HepG2 (cell line): ENCODE data around the gene FOSL2. TPM values are rescaled to one million over a fixed set of nuclear protein-coding genes. Genes with fewer than 3 reads are reported as not detected.

ENCODE experiments used
- ETV5 ChIP-seq: IDR thresholded peaks from 2 replicates; pipeline ENCODE4 v1.6.1; 2018; ENCODE audit warnings: missing biosample characterization, missing genetic modification reagents, inconsistent platforms, borderline replicate concordance
- JDP2 ChIP-seq: sonication (generic); formaldehyde crosslinking; IDR thresholded peaks from 2 replicates; pipeline ENCODE4 v1.8.1; 2022; ENCODE audit warnings: missing genetic modification reagents, borderline replicate concordance
- KLF13 ChIP-seq: sonication (generic); formaldehyde crosslinking; IDR thresholded peaks from 2 replicates; pipeline ENCODE4 v1.4.0; 2020; ENCODE audit warnings: mild to moderate bottlenecking, missing genetic modification reagents
- KLF16 ChIP-seq, 2 experiments: sonication (generic) in 1 of 2; formaldehyde crosslinking in 1 of 2; IDR thresholded peaks; 2 replicates each; pipeline versions ENCODE4 v1.6.1 to v1.8.0; 2016 to 2023; ENCODE audit warnings: missing genetic modification reagents in 2 of 2, missing compliant biosample characterization in 1 of 2
- RBM39 ChIP-seq: fragments of 200-400 bp; formaldehyde crosslinking; IDR thresholded peaks from one replicate; pipeline ENCODE4 v1.6.1; 2018; ENCODE audit warnings: antibody characterized with exemption, mild to moderate bottlenecking, low read depth, low read length; ENCODE audit not compliant: poor library complexity, severe bottlenecking
- SMYD3 ChIP-seq: sonication (generic); formaldehyde crosslinking; IDR thresholded peaks from 2 replicates; pipeline ENCODE4 v1.8.1; 2023; ENCODE audit warnings: mild to moderate bottlenecking, missing genetic modification reagents
- SNAPC5 ChIP-seq: sonication (generic); formaldehyde crosslinking; IDR thresholded peaks from 2 replicates; pipeline ENCODE4 v1.8.1; 2023; ENCODE audit warnings: mild to moderate bottlenecking, missing genetic modification reagents, borderline replicate concordance
- SP4 ChIP-seq: sonication (generic); formaldehyde crosslinking; IDR thresholded peaks from 2 replicates; pipeline ENCODE4 v1.8.1; 2023; ENCODE audit warnings: mild to moderate bottlenecking, missing genetic modification reagents
- TBX2 ChIP-seq: sonication (generic); formaldehyde crosslinking; IDR thresholded peaks from 2 replicates; pipeline ENCODE4 v1.5.0; 2020; ENCODE audit warnings: missing genetic modification reagents, mild to moderate bottlenecking, borderline replicate concordance
- ZFP91 ChIP-seq: sonication (generic); formaldehyde crosslinking; IDR thresholded peaks from 2 replicates; pipeline ENCODE4 v1.9.0; 2022; ENCODE audit warnings: missing genetic modification reagents, mild to moderate bottlenecking, borderline replicate concordance
- ZIK1 ChIP-seq: sonication (generic); formaldehyde crosslinking; IDR thresholded peaks from 2 replicates; pipeline ENCODE4 v1.5.0; 2020; ENCODE audit warnings: mild to moderate bottlenecking, low read depth, missing genetic modification reagents, borderline replicate concordance
- ZKSCAN1 ChIP-seq: fragments of 150-350 bp; IDR thresholded peaks from 2 replicates; pipeline ENCODE4 v1.6.1; 2014; ENCODE audit warnings: low read length
- ZNF441 ChIP-seq: sonication (generic); formaldehyde crosslinking; IDR thresholded peaks from 2 replicates; pipeline ENCODE4 v1.7.0; 2021; ENCODE audit warnings: missing genetic modification reagents, borderline replicate concordance
- ZNF556 ChIP-seq: sonication (generic); formaldehyde crosslinking; IDR thresholded peaks from 2 replicates; pipeline ENCODE4 v1.4.0; 2020; ENCODE audit warnings: mild to moderate bottlenecking, missing genetic modification reagents, borderline replicate concordance
- ZNF644 ChIP-seq: IDR thresholded peaks from 2 replicates; pipeline ENCODE4 v1.6.1; 2016; ENCODE audit warnings: low read depth
- ZSCAN29 ChIP-seq: sonication (generic); formaldehyde crosslinking; conservative IDR thresholded peaks from 2 replicates; pipeline ENCODE4 v1.4.0; 2020; ENCODE audit warnings: mild to moderate bottlenecking, missing genetic modification reagents
- polyA plus RNA-seq, 8 experiments: library from polyadenylated mRNA; depleted of rRNA in 3 of 8; stranded (reverse) in 7 of 8; unstranded in 1 of 8; fragments of >200 nt; fragmentation: Illumina TruSeq in 4 of 8; extraction: Trizol in 4 of 8; gene quantifications; 2 replicates each; pipeline versions ENCODE4 v1.2.1 to v1.2.3, GENCODE V29; 2011 to 2016; ENCODE audit warnings: low read depth in 4 of 8, missing spikeins in 1 of 8, mixed read lengths in 1 of 8; ENCODE audit not compliant: insufficient read depth in 1 of 8
- total RNA-seq, 5 experiments: library from RNA; depleted of rRNA; stranded (reverse); fragments of >200 nt; fragmentation: Illumina TruSeq; extraction: Trizol; gene quantifications; 2 replicates each; pipeline ENCODE4 v1.2.3, GENCODE V29; 2016; ENCODE audit warnings: low read depth in 1 of 5
- TF ChIP-seq, protein P1 (sequence below): sonication (generic); formaldehyde crosslinking; IDR thresholded peaks from 2 replicates; pipeline ENCODE4; 2020; ENCODE audit warnings: missing genetic modification reagents, mild to moderate bottlenecking, borderline replicate concordance
- TF ChIP-seq, protein P2 (sequence below): sonication (generic); formaldehyde crosslinking; IDR thresholded peaks from 2 replicates; pipeline ENCODE4 v1.4.0; 2020; ENCODE audit warnings: missing genetic modification reagents
- TF ChIP-seq, protein P3 (sequence below): sonication (generic); formaldehyde crosslinking; IDR thresholded peaks from 2 replicates; pipeline ENCODE4 v1.4.0; 2020; ENCODE audit warnings: missing genetic modification reagents, low read depth, mild to moderate bottlenecking, borderline replicate concordance

Gene FOSL2
- total and polyA plus RNA-seq, 2 of the 13 experiments (the other 11 are each of a cell fraction or from before 2014, with no cell fraction given) = 3.4 to 18.1 TPM

DNA sequence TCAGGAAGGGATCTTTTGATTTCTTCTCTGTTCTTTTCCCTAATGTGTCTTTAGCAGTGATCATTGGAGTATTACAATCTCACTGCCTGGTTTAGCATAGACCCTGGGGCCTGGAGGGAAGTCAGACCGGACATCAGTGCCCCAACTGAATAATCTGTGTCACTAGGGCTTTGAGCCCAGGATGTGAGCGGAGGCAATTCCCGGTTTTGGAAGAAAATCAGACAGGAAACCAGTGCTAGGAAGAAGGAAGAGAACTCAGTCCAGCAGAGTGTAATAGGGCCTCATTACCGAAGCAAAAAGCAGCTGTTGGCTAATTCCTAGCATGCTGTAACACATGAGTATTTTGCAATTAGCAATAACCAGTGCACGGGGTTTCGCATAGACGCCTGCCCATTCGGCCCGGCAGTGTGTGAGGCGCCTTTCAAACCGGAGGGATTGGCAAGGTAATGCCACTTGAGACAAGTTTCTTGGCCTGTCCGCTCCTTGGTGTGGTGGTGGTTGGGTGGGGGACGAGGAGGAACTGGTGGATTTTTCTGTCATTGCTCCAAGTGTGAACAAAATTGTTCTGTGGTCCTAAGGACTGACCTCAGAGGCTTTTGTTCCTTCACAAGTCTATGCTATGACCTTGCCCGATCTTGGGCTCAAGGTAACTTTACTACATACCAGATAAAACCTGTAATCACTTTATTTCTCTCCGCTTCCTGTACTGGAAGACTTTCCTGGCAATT lies 2.8 kb downstream of the FOSL2 start (continued):
- peak in 1 of 2 experiments; percentile 56; a peak in 2 of 4 replicates for TF ChIP-seq KLF16 (CRISPR knock-in tag; IDR thresholded peaks at IDR 0.05)
- TF ChIP-seq ZSCAN29 = peak; percentile 99
- TF ChIP-seq ZFP91 (CRISPR knock-in tag) = no peak
- no peak for TF ChIP-seq ZNF644 (CRISPR knock-in tag)
- TF ChIP-seq SNAPC5 (CRISPR knock-in tag) = no peak
- TF ChIP-seq RBM39 = no peak
- TF ChIP-seq ZKSCAN1 = no peak
- TF ChIP-seq, protein P1, sequence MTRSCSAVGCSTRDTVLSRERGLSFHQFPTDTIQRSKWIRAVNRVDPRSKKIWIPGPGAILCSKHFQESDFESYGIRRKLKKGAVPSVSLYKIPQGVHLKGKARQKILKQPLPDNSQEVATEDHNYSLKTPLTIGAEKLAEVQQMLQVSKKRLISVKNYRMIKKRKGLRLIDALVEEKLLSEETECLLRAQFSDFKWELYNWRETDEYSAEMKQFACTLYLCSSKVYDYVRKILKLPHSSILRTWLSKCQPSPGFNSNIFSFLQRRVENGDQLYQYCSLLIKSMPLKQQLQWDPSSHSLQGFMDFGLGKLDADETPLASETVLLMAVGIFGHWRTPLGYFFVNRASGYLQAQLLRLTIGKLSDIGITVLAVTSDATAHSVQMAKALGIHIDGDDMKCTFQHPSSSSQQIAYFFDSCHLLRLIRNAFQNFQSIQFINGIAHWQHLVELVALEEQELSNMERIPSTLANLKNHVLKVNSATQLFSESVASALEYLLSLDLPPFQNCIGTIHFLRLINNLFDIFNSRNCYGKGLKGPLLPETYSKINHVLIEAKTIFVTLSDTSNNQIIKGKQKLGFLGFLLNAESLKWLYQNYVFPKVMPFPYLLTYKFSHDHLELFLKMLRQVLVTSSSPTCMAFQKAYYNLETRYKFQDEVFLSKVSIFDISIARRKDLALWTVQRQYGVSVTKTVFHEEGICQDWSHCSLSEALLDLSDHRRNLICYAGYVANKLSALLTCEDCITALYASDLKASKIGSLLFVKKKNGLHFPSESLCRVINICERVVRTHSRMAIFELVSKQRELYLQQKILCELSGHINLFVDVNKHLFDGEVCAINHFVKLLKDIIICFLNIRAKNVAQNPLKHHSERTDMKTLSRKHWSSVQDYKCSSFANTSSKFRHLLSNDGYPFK (CRISPR knock-in tag) = no peak
- 0 out of 2 replicates have a peak, but pooled peaks have one; percentile 27 for TF ChIP-seq TBX2
- no peak for TF ChIP-seq ZNF556 (CRISPR knock-in tag)
- TF ChIP-seq, protein P2, sequence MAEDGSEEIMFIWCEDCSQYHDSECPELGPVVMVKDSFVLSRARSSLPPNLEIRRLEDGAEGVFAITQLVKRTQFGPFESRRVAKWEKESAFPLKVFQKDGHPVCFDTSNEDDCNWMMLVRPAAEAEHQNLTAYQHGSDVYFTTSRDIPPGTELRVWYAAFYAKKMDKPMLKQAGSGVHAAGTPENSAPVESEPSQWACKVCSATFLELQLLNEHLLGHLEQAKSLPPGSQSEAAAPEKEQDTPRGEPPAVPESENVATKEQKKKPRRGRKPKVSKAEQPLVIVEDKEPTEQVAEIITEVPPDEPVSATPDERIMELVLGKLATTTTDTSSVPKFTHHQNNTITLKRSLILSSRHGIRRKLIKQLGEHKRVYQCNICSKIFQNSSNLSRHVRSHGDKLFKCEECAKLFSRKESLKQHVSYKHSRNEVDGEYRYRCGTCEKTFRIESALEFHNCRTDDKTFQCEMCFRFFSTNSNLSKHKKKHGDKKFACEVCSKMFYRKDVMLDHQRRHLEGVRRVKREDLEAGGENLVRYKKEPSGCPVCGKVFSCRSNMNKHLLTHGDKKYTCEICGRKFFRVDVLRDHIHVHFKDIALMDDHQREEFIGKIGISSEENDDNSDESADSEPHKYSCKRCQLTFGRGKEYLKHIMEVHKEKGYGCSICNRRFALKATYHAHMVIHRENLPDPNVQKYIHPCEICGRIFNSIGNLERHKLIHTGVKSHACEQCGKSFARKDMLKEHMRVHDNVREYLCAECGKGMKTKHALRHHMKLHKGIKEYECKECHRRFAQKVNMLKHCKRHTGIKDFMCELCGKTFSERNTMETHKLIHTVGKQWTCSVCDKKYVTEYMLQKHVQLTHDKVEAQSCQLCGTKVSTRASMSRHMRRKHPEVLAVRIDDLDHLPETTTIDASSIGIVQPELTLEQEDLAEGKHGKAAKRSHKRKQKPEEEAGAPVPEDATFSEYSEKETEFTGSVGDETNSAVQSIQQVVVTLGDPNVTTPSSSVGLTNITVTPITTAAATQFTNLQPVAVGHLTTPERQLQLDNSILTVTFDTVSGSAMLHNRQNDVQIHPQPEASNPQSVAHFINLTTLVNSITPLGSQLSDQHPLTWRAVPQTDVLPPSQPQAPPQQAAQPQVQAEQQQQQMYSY (CRISPR knock-in tag) = no peak
- TF ChIP-seq SP4 (CRISPR knock-in tag) = peak; percentile 42; the same call in 1 of the 2 replicates
- TF ChIP-seq ZIK1 (CRISPR knock-in tag) = no peak
- TF ChIP-seq KLF13 (CRISPR knock-in tag) = no peak
- TF ChIP-seq, protein P3, sequence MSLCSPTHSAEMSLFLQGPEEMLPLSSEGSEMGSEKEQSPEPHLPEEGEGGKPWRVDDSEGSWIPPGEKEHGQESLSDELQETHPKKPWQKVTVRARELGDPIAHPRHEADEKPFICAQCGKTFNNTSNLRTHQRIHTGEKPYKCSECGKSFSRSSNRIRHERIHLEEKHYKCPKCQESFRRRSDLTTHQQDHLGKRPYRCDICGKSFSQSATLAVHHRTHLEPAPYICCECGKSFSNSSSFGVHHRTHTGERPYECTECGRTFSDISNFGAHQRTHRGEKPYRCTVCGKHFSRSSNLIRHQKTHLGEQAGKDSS (CRISPR knock-in tag) = no peak
- TF ChIP-seq ZNF441 (CRISPR knock-in tag) = 0 out of 2 replicates have a peak, but pooled peaks have one; percentile 30
- 0 out of 2 replicates have a peak, but pooled peaks have one; percentile 9 for TF ChIP-seq ETV5
- no peak for TF ChIP-seq JDP2
- no peak for TF ChIP-seq SMYD3 (CRISPR knock-in tag)
